ENCODE results near the gene CAPZB.
"Not testable (repeated sequence)": the region's sequence is repeated elsewhere in the genome, so short reads cannot be mapped to it uniquely, and the experiment has no call there.

CAPZB gene

DNA sequence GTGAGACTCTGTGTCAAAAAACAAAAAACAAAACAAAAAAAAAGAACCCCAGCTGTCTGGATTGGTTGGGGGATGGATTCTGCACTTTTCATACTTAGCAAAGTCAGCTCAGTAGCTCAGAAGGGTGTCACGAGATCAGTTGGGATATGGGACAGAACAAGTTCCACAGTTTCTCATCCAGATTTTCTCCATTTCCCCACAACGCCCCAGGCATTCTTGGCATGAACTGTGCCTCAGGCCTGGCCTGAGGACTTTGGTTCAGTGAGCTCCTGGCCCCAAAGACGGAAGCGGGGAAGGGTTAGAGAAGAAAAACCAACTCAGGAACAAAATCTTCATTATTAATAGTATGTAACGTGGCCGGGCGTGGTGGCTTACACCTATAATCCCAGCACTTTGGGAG, 175.3 kb downstream of the CAPZB start:
- no peak for DNase-seq (ENCODE audit: low read depth)

- no peak for DNase-seq (ENCODE audit: low read depth)
Measured at GRCh38 chr1:19309123-19309813, 176.1 kb downstream of the CAPZB start.

DNA sequence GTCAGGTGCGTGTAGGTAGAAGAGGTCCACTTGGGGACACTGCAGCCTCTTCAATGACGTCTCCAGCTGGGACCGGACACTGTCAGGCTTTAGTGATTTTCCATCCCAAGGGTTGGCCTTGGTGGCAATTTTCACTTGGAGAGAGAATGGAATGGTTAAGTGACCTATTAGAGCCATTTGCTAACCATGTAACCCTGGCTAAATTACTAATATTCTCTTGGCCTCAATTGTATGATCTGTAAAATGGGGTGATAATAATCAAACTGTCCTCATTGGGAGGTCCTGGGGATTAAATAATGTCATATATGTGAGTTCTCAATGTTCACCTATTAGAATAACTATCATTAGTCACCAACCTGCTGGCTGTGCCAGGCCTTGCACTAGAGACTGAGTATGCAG, 176.8 kb downstream of the CAPZB start:
- no peak for DNase-seq (ENCODE audit: low read depth)

- no peak for DNase-seq (ENCODE audit: low read depth)
Measured at GRCh38 chr1:19307794-19308508, 177.4 kb downstream of the CAPZB start.

- DNase-seq (ENCODE audit: low read depth): no peak
Measured at GRCh38 chr1:19306941-19307340, 178.4 kb downstream of the CAPZB start.

- DNase-seq (ENCODE audit: low read depth): no peak
Measured at GRCh38 chr1:19305880-19306279, 179.5 kb downstream of the CAPZB start.

- not testable (repeated sequence) for DNase-seq (ENCODE audit: low read depth)
Measured at GRCh38 chr1:19304081-19304480, 181.3 kb downstream of the CAPZB start.

GRCh38 chr1:19300211-19300610, 185.1 kb downstream of the CAPZB start:
- no peak for DNase-seq (ENCODE audit: low read depth)

DNA sequence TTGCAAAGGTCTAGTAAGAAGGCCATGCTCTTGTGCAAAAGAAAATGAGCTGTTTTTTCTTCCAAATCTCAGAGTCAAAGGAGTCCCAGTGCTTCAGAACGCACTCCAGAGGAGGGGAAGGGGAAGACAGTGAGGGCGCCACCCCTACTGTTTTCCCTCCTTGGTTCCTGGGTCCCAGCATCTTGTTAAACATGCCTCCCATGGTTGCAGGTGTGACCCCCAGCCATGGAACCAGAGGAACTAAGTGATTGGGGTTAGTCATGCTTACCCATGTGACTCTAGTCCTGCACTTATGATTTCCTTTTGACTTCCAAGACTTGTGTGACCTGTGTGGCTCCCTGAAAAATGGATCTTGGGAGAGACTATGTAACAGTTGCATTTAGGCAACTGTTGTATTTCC, 190.7 kb downstream of the CAPZB start:
- no peak for DNase-seq (ENCODE audit: low read depth)

DNA sequence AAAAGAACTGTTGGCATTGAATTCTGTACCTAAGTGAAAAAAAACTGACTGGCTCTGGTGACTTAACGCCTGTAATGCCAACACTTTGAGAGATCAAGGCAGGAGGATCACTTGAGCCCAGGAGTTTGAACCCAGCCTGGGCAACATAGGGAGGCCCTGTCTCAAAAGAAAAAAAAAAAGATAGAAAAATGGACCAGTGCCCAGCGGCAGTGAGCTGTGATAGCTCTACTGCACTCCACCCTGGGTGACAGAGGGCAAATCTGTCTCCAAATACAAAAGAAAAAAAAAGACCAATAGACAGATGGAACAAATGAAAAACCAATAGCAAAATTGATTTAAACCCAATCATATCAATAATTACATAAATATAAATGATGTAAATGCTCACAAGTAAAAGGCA, 196.1 kb downstream of the CAPZB start:
- no peak for DNase-seq (ENCODE audit: low read depth)

Data from stimulated activated CD4-positive, alpha-beta T cell treated with anti-CD3 and anti-CD28 coated beads, Interleukin-2, amount 100 ng/mL, for 4 hours (primary cell).